Lower lobe of right lung (tissue), 2 donors: ENCODE measurements around the gene SLC39A11. TPM values are rescaled to one million over a fixed set of nuclear protein-coding genes. Genes with fewer than 3 reads are reported as not detected.

Source experiments
- ATAC-seq, 2 donors: fragments of 200-7000 bp; cut with Tn5 transposase; one replicate each; pipeline ENCODE4 v1.9.1; 2020 to 2022; ENCODE audit warnings: mild to moderate bottlenecking in 2 of 2, moderate library complexity in 2 of 2
- DNase-seq: peaks from one replicate; pipeline ENCODE4 v3.0.0-alpha.2; 2020
- H3K27ac ChIP-seq: fragments of 200-600 bp; one replicate; pipeline ENCODE4 v1.8.0; 2022
- H3K27me3 ChIP-seq: fragments of 200-600 bp; one replicate; pipeline ENCODE4 v1.8.0; 2022; ENCODE audit warnings: low read depth
- H3K36me3 ChIP-seq: fragments of 200-600 bp; one replicate; pipeline ENCODE4 v1.8.0; 2022; ENCODE audit warnings: mild to moderate bottlenecking
- H3K4me1 ChIP-seq: fragments of 200-600 bp; one replicate; pipeline ENCODE4 v1.8.0; 2022
- H3K4me3 ChIP-seq: fragments of 200-600 bp; one replicate; pipeline ENCODE4 v1.8.0; 2022; ENCODE audit warnings: mild to moderate bottlenecking
- H3K9me3 ChIP-seq: fragments of 200-600 bp; one replicate; pipeline ENCODE4 v1.8.0; 2022
- CTCF ChIP-seq: fragments of 200-600 bp; IDR thresholded peaks from one replicate; pipeline ENCODE4 v1.8.0; 2022; ENCODE audit warnings: antibody characterized with exemption, mild to moderate bottlenecking
- intact Hi-C: fragments of 100-400 bp; cut with DNase I; formaldehyde crosslinking; loops from one replicate; pipeline ENCODE4 v1.11.0; 2022
- total RNA-seq: library from RNA; stranded (reverse); fragmentation: NEBNext Ultra II Directional; extraction: Animal tissue kit (Norgen Biotek cat#: 25700); gene quantifications from one replicate; pipeline ENCODE4 v1.2.1, GENCODE V29; 2021
- donor health status: DM: no; HTN: yes; CAD: no; lungs with severe emphysema.

Gene SLC39A11
- total RNA-seq, 1 donor from 2014 or later, result 39.7 TPM

- DNase-seq, result no peak
- H3K4me1 ChIP-seq, result no peaks in the 10 kb centered on the region
- no peak overlapping the region for H3K4me3 ChIP-seq
- no peaks in the 10 kb centered on the region for H3K9me3 ChIP-seq
- intact Hi-C loops, result no loop called here
- H3K27me3 ChIP-seq, result no peaks in the 10 kb centered on the region
- peaks cover 34% of the 10 kb centered on the region for H3K36me3 ChIP-seq
- TF ChIP-seq CTCF, result no peak
- no peak overlapping the region for H3K27ac ChIP-seq
- ATAC-seq, result no peak
These were observed 9.1 kb downstream of the SLC39A11 start for GRCh38 chr17:73083432-73083831.

- Histone ChIP-seq H3K4me1 (no peaks in the 10 kb centered on the region), H3K4me3 (no peak overlapping the region), H3K27ac (no peak overlapping the region), H3K9me3 (no peaks in the 10 kb centered on the region), H3K27me3 (no peaks in the 10 kb centered on the region), H3K36me3 (peaks cover 8% of the 10 kb centered on the region)
- intact Hi-C loops, result no loop called here
- ATAC-seq, result no peak
- DNase-seq, result no peak
- no peak for TF ChIP-seq CTCF
These were observed 17.9 kb downstream of the SLC39A11 start for GRCh38 chr17:73074566-73074965.

- no peak for DNase-seq
- no peak for ATAC-seq
- Histone ChIP-seq H3K4me1 (no peaks in the 10 kb centered on the region), H3K36me3 (peaks cover 8% of the 10 kb centered on the region), H3K27me3 (no peaks in the 10 kb centered on the region), H3K27ac (no peak overlapping the region), H3K9me3 (no peaks in the 10 kb centered on the region), H3K4me3 (no peak overlapping the region)
- TF ChIP-seq CTCF, result no peak
- intact Hi-C loops, result no loop called here
These were observed 20.1 kb downstream of the SLC39A11 start for GRCh38 chr17:73072219-73072962.

- H3K4me1 ChIP-seq, result no peaks in the 10 kb centered on the region
- H3K9me3 ChIP-seq, result no peaks in the 10 kb centered on the region
- ATAC-seq (no peak), DNase-seq (no peak)
- peaks cover 8% of the 10 kb centered on the region for H3K36me3 ChIP-seq
- no peak for TF ChIP-seq CTCF
- H3K27me3 ChIP-seq, result no peaks in the 10 kb centered on the region
- H3K27ac ChIP-seq, result no peak overlapping the region
- H3K4me3 ChIP-seq, result no peak overlapping the region
- intact Hi-C loops, result no loop called here
These were observed 21.2 kb downstream of the SLC39A11 start for GRCh38 chr17:73071066-73071999.

- H3K36me3 ChIP-seq, result peaks cover 8% of the 10 kb centered on the region
- H3K27me3 ChIP-seq, result no peaks in the 10 kb centered on the region
- no peak overlapping the region for H3K27ac ChIP-seq
- H3K9me3 ChIP-seq, result no peaks in the 10 kb centered on the region
- no peaks in the 10 kb centered on the region for H3K4me1 ChIP-seq
- ATAC-seq (no peak), DNase-seq (no peak)
- no peak for TF ChIP-seq CTCF
- no peak overlapping the region for H3K4me3 ChIP-seq
- intact Hi-C loops, result no loop called here
These were observed 22.6 kb downstream of the SLC39A11 start for GRCh38 chr17:73069841-73070240.
